GM12892 (cell line): ENCODE measurements around the gene STARD13.
A peak's percentile ranks its signal among the peaks of the same experiment; 100 is the strongest.

Experiments used
- POLR2A ChIP-seq: IDR thresholded peaks from 2 replicates; pipeline ENCODE4 v1.6.1; 2011; ENCODE audit warnings: low read depth, low read length, control low read depth
- POLR2AphosphoS5 ChIP-seq: IDR thresholded peaks from 2 replicates; pipeline ENCODE4 v1.6.1; 2011; ENCODE audit warnings: low read depth, low read length, control low read depth
- TAF1 ChIP-seq: IDR thresholded peaks from 2 replicates; pipeline ENCODE4 v1.6.1; 2011; ENCODE audit warnings: low read depth, mild to moderate bottlenecking, control low read depth, low read length, borderline replicate concordance

DNA sequence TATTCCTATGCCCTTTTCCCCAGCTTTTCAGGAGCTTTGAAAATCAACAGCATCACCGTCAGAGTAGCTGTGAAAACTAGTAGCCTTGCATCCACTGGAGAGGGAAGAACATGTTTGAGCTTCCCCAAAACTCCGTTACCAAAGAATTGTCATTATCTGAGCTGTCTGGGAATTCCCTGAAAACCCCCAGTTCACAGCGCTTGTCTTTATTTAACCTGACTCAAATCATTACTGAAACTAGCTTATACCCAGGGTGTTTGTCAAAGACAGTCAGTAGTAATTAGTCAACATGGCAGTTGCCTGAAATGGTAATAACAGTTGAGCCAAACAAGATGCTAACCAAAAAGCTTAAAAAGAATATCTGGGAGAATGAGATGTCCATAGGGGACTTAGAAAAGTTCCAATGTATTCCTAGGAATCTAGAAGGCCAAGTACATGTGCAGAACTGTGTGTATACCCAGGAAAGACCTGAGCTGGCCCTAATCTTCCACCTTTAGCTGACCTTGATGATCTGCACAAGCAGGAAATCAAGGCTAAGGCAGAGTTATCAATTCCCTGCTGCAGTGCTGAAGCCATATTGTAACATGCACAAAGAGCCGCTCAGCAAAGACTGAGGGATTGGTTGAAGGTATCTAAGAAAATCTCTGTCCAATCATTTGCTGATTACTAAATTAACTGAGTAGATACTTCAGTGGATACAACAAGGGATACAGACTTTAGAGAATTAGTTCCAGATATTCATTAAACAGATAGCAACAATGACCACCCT is 138.5 kb downstream of the STARD13 start:
- TF ChIP-seq POLR2AphosphoS5: peak; percentile 63; the same call in 1 of the 2 replicates
- peak; percentile 41; the same call in 1 of the 2 replicates for TF ChIP-seq POLR2A
- TF ChIP-seq TAF1: no peak
